Activated CD8-positive, alpha-beta memory T cell treated with anti-CD3 and anti-CD28 coated beads, Interleukin-2, amount 50 U/mL, for 24 hours (primary cell): Measurements from ENCODE around the gene ZNF549.
"Not testable (repeated sequence)": the region's sequence is repeated elsewhere in the genome, so short reads cannot be mapped to it uniquely, and the experiment has no call there.

ENCODE experiments used
- DNase-seq: peaks from one replicate; pipeline ENCODE4 v3.0.0-alpha.2; 2020; ENCODE audit errors: extremely low read depth

ZNF549 gene

DNA sequence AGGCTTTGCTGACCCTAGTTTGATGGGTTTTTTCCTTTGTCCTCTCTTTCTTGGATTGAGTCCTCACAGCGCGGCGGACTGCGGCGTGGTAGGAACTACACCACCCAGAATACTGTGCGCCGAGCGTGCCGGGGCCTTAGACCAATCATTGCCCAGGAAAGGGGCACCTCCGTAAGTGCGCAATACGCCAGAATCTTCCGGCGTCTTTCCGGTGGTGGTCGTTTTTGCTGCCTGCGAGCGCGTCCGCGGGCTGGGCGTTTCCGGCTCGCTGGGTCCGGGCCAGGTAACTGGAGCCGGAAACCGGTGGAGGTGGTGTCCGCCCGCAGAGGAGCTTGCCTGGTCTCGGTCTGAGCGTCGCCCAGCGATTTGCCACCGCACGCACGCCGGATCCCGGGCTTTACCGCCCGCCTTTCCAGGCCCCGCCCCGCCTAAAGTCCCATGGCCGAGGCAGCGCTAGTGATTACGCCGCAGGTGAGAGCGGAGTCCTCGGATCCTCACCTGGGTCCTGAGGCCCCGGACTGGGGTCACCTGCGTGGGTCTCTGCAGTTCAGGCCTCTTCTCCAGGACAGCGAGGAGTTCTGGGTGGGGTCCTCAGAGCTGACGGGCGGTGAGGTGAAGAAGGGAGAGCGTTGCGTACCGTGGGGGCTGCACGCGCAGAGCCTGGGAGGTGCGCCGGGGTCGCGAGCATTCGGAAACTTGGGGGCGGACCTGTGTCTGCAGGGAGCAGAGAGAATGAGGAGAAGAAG is at the start of gene ZNF549:
ZNF549 (plus strand) TSS at position 221 of the 746 bp plus-strand sequence; CDS start at position 439, 218 bp downstream.
- peak; percentile 82 for DNase-seq

DNA sequence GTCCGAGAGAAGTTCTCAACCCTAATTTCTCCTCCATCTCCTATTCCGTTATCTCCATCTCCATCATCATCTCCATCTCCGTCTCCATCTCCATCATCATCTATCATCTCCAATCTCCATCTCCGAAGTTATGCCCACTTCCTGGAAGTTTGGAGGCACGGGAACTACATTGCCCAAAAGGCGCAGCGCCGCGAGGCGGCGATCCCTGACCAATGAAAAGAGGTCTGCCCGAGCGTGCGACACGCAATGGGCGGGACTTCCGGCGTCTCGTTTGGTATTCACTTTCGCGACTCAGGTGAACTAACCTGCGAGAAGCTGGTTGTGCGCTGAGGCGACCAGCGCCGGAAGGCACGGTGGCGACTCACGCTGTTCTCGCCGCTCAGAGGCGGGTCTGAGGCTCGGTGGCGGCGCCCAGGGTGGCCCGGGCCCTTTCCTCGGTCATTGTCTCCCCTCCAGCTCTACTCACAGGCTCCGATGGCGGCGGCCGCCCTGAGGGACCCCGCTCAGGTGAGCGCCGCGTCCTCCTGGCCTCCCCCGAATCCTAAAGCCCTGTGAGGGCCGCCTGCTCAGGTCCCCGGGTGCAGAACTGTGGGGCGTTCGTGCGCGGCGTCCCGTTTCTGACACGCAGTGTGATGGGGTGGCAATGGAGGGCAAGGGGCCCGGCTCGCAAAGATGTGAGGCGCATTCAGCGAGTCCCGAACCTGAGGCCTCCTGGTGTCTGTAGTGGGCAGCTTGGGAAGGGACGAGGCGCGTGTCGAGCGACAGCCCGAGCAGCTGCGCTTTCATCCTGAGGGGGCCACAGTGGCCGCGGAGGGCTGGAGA is 39.5 kb upstream of the ZNF549 start, which contains the start of gene ZNF419:
ZNF419 (plus strand) TSS at position 274 of the 822 bp plus-strand sequence; CDS start at position 475, 201 bp downstream.
- DNase-seq = peak; percentile 85

DNA sequence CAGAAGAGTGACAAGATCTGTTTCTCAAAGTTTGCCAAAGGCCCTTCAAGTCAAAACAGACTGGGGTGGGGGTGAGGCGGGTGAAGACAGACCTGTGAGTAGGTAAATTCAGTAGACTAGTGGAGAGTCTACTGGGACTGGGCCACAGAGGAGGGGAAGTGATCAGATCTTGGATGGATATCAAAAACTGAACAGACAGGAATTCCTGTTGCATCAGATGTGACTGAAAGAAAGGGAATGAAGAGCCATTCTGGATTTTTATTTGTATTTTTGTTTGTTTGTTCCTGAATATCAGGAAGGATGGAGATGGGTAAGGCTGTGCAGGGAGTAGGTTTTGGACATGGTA is 38.9 kb upstream of the ZNF549 start:
- DNase-seq = not testable (repeated sequence)

DNA sequence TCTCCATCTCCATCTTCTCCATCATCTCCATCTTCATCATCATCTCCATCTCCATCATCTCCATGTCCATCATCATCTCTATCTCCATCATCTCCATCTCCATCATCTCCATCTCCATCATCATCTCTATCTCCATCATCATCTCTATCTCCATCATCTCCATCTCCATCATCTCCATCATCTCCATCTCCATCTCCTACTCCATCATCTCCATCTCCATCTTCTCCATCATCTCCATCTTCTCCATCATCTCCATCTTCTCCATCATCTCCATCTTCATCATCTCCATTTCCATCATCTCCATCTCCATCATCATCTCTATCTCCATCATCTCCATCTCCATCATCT is 27.9 kb upstream of the ZNF549 start:
- not testable (repeated sequence) for DNase-seq

DNA sequence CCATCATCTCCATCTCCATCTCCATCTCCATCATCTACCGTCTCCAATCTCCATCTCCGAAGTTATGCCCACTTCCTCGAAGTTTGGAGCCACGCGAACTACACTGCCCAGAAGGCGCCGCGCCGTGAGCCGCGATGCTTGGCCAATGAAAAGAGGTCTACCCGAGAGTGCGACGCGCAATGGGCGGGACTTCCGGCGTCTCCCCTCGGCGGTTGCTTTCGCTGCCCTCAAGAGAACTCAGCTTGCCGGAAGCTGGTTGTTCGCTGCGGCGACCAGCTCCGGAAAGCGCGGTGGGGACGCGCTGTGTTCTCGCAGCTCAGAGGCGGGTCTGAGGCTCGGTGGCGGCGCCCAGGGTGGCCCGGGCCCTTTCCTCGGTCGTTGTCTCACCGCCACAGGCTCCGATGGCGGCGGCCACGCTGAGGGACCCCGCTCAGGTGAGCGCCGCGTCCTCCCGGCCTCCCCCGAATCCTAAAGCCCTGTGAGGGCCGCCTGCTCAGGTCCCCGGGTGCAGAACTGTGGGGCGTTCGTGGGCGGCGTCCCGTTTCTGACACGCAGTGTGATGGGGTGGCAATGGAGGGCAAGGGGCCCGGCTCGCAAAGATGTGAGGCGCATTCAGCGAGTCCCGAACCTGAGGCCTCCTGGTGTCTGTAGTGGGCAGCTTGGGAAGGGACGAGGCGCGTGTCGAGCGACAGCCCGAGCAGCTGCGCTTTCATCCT is 27.3 kb upstream of the ZNF549 start, which contains the start of gene ZNF773:
ZNF773 (plus strand) TSS at position 259 of the 716 bp plus-strand sequence; CDS start at position 402, 143 bp downstream.
- peak; percentile 91 for DNase-seq

GRCh38 chr19:57500400-57500799 is 26.8 kb upstream of the ZNF549 start:
- DNase-seq = not testable (repeated sequence)

DNA sequence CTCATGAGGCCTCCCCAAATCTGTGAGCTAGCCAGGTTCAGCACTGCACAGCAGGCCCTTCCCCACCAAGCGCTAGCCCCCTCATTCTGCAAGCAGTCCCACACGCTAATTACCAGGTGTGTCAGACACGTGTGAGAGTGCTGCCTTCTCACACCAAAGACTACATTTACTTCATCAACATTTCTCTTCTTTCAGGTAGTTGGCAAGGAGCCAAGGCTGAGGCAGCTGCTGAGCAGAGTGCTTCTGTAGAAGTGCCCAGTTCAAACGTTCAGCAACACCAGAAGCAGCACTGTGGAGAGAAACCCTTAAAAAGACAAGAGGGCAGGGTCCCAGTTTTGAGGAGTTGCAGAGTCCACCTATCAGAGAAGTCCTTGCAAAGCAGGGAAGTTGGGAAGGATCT is 21.0 kb upstream of the ZNF549 start:
- DNase-seq = no peak

- DNase-seq = no peak
Observed at GRCh38 chr19:57511484-57511883, 15.7 kb upstream of the ZNF549 start.

DNA sequence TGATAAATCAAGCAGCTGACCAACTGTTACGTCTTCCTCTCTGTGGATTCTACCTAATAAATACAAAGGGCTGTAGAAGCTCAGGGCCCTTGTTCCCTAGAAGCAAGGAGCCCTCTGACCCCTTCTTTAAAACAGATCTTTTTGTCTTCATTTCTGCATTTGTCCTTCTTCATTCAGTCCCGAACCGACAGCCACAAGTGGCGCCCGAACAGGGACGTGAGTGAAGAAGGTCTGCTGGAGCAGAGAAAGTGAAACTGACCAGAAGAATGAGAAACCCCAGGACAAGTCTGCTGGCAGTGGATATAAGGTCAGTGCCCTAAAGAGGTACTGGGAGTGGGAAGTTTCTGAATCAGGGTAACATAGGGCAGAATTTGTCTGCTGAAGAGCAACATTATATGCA is 14.3 kb upstream of the ZNF549 start:
- no peak for DNase-seq

- no peak for DNase-seq
Observed at GRCh38 chr19:57515255-57515654, 11.9 kb upstream of the ZNF549 start.

DNA sequence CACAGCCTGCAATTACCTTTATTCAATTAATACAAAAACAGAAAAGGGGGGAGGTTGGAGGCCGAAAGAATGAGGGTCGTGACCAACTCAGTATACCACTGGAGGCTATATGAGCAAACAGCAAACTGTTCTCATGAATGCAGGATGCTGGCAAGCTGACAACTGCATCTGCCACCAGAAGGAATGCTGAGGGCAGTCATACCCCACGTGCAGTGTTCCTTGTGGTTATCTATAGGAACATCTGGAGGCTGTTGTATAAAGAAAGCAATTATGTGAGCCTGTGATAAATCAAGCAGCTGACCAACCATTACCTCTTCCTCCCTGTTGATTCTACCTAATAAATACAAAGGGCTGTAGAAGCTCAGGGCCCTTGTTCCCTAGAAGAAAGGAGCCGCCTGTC is 9.1 kb upstream of the ZNF549 start:
- not testable (repeated sequence) for DNase-seq

GRCh38 chr19:57537953-57538547 is 10.9 kb downstream of the ZNF549 start:
- no peak for DNase-seq

DNA sequence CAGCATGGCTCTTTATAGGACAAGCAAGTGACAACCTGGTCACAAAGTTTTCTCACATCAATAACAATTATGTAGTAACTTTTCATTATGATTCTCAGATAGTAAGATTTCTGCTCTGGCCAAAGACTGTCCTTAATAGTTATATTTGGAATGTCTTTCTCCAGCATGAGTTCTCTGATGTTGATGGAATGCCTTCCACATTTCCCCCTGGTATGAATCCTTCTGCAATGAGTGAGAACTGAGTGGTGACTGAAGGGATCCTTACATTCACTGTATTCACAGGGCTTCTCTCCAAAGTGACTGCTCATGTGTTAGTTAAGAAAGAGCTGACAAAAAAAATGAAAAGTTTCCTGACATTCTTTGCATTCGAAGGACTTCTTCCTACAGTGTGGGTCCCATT is 19.4 kb downstream of the ZNF549 start:
- DNase-seq = no peak

DNA sequence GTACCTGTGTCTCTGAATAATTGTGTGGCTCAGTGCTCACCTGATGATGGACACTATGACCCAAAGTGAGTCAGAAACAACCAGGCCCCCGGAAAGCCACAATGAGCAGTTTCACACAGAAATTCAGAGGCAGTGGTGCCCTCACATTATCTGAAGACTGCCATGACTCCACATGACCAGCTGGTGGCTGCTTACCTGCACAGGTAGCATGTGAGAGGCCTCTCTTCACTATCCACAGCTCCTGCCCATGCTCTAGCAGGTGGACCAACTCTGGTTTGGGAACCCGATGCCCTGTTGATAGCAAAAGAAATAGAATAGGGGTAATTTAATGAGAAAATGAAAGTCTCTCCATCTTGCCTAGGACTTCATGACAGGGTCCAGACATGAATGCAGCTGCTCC is 25.3 kb downstream of the ZNF549 start:
- no peak for DNase-seq

DNA sequence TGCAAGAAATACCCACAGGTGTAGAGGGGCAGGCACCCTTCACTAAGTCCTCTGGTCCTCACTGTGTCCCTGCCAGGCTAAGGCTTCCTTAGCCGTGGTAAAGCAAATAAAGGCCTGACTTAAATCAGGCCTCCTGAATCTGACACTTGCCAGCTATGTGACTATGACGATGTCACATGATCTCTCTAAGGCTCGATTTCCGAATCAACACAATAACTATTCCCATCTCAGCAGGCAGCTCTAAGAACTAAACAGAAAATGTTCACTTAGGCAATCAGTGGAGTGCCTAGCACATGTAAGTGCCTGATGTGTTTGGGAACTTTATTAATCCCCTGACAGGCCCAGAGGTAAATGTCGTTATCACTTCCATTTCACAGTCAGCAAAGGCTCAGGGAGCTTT is 30.5 kb downstream of the ZNF549 start:
- no peak for DNase-seq

DNA sequence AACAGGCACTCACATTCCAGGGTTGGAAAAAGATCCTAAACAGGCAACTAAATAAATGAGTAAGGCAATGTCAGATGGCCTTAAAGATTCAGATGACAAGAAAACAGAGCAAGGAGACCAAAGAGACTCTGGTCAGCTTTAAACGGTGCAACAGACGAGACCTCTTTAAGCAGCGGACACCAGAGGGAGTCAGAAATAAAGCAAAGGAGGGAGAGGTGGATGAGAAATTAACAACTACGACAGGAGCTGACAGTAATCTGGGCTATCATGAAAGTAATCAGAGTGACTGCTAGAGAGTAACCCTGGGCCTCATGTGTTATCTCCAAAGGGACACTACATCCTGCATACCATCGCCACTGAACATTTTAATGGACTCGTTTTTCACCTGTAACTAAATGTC is 31.4 kb downstream of the ZNF549 start:
- no peak for DNase-seq

GRCh38 chr19:57559008-57559403 is 31.9 kb downstream of the ZNF549 start:
- DNase-seq = no peak

DNA sequence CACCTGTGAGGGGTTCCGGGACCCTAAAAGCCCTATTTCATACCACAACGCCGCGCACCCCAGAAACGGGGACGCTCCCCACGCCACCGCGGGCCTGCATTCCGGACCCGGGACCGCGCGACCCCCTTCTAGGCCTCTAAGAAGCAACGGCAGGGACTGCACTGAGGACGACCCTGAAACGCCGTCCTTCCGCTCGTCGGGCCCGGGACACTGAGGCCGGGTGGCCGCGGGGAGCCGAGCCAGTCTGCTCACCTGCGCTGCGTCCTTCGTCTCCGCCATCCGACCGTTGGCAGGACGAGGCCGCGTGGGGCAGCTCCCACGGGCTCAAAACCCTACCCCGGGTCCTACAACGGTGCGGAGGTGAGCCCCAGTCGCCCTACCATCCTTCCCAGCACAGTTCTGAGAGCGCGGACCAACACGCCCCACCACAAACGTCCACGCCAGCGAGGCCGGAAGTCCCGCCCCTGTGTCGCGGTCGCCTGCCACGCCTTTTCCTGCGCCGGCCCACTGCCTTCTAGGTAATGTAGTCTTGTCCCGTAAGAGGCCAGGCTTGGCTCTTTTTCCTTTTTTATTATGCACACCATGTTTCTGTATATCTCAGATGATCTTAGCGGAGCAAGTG is 32.4 kb downstream of the ZNF549 start, which contains the start of gene ZNF550:
ZNF550 (minus strand) TSS at position 460 of the 622 bp plus-strand sequence; CDS start at position 279, 181 bp downstream.
- DNase-seq = peak; percentile 74

DNA sequence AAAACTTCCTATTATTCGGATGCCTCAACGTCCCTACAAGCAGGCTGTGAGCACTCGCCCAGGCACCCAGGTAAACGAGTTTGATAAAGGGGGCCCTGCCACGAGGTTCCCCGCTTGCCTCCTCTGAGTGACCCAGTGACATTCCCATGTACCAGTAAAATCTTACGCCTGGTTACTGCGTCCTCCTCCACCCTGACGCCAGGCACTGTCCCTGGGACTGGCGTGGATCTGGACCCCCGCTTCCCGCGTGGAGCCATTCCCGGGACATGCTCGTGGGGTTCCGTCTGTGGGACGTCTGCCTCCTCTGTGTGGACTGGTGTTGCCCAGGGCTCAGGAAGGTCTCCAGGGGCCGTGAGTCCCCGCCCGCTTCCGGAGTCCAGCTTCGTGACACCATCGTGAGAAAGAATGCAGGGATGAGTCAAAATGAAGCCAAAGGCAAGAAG is 32.9 kb downstream of the ZNF549 start:
- no peak for DNase-seq

GRCh38 chr19:57563547-57563946 is 36.4 kb downstream of the ZNF549 start:
- DNase-seq = no peak
